ENCODE measurements around the gene NCR3LG1.

The NCR3LG1 gene

DNA sequence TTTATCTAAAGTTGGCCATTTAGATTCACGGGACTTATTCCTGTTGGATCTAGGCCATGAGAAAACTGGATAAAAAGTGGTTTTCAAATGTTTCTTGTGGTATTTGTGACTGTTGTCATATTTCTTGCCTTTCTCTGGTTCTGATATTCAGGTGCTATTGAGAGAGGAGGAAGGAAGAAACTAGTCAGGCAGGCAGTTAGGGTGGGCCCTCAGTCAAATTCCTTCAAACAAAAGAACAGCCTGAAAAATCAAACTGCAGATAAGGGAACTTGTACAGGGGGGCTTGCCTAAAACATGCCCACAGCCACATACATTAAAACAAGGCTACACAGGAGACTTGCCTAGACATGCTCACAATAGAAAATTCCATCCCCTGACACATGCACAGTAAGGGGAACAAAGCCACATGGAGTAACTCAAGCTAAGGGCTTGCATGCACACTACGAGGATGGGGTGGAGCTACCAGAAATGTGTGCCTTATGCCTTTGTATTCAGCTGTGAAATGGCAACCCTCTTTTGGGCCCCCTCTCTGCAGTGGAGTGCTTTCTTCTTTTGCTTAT lies 18.2 kb downstream of the NCR3LG1 start:
- DNase-seq (ENCODE audit: extremely low spot score): no peak
- TF ChIP-seq, protein P1, sequence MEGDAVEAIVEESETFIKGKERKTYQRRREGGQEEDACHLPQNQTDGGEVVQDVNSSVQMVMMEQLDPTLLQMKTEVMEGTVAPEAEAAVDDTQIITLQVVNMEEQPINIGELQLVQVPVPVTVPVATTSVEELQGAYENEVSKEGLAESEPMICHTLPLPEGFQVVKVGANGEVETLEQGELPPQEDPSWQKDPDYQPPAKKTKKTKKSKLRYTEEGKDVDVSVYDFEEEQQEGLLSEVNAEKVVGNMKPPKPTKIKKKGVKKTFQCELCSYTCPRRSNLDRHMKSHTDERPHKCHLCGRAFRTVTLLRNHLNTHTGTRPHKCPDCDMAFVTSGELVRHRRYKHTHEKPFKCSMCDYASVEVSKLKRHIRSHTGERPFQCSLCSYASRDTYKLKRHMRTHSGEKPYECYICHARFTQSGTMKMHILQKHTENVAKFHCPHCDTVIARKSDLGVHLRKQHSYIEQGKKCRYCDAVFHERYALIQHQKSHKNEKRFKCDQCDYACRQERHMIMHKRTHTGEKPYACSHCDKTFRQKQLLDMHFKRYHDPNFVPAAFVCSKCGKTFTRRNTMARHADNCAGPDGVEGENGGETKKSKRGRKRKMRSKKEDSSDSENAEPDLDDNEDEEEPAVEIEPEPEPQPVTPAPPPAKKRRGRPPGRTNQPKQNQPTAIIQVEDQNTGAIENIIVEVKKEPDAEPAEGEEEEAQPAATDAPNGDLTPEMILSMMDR (IDR thresholded peaks at IDR 0.05; ENCODE audit: control extremely low read depth, extremely low read depth, low read depth, missing control alignments): no peak
- ChIA-PET CTCF (interaction anchor here (2.0 kb wide), 1 partner anchor 14 kb away, joined by 14 read pairs; no protein-coding TSS in a partner anchor), POLR2A (no interaction called here)

DNA sequence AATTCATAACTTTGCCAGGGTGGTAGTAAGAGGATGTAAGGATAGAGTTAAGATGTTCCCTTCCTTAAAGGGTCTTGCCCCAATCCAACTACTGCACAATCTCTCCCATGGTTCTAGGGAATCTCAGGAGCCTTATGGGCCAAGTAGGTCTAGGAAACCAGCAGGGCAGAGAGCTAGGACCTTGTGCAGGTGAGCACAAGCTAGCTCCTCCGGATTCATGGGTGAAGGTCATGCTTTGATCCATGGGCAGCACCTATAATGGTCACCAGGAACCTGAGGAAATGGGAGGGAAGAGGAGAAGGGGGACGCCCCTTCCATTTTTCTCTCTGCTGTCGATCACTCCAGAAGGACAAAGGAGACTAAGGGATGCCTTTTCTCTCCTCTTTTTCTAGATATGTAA lies 20.0 kb downstream of the NCR3LG1 start:
- ChIA-PET POLR2A (no interaction called here), CTCF (interaction anchor here (1.6 to 2.0 kb wide), 2 partner anchors 8 to 12 kb away, joined by 5 to 14 read pairs; no protein-coding TSS in a partner anchor)
- TF ChIP-seq, protein P1 (IDR thresholded peaks at IDR 0.05; ENCODE audit: control extremely low read depth, extremely low read depth, low read depth, missing control alignments): no peak
- DNase-seq (ENCODE audit: extremely low spot score): no peak

DNA sequence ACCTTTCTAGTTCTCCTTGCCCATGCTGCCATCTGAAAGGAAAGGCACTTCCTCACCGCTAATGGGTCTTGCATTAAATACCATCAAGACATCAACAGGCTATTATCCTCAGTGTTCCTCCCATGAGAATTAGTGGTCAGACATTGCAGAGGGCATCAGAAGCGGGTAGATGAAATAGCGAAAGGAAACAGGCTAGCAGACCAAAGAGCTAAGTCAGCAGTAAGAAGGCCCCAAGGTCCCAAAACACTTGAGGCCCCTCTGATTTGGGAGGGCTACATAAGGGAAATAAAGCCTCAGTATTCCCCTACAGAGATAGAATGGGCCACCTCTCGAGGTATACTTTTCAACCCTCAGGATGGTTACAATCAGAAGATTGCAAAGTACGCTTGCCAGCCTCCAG lies 23.9 kb downstream of the NCR3LG1 start:
- TF ChIP-seq, protein P1 (IDR thresholded peaks at IDR 0.05; ENCODE audit: control extremely low read depth, extremely low read depth, low read depth, missing control alignments): no peak
- POLR2A ChIA-PET: no interaction called here
- no peak for DNase-seq (ENCODE audit: extremely low spot score)
- CTCF ChIA-PET: interaction anchor here (1.2 to 1.6 kb wide), 2 partner anchors 8 to 129 kb away, joined by 4 to 9 read pairs; no protein-coding TSS in a partner anchor

DNA sequence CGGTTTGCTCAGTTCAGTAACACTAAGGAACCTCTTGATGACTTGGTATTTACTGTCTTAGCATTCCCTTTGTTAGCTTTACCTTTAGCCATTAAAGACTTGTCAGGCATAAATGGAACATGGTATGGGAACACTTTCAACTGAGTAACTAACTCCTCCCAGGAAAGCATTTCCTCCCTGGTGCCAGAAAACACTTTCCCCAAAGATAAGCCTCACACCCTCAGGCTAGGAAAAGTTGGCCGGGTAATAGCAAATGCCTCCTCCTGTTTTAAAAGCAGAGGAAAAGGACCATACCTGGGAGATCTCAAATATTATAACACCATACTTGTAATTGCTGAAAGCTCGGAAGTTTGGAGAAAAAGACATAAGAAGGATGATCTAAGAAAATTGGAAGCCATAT lies 24.9 kb downstream of the NCR3LG1 start:
- DNase-seq (ENCODE audit: extremely low spot score): no peak
- TF ChIP-seq, protein P1 (IDR thresholded peaks at IDR 0.05; ENCODE audit: control extremely low read depth, extremely low read depth, low read depth, missing control alignments): no peak
- POLR2A ChIA-PET: no interaction called here
- CTCF ChIA-PET: no interaction called here

DNA sequence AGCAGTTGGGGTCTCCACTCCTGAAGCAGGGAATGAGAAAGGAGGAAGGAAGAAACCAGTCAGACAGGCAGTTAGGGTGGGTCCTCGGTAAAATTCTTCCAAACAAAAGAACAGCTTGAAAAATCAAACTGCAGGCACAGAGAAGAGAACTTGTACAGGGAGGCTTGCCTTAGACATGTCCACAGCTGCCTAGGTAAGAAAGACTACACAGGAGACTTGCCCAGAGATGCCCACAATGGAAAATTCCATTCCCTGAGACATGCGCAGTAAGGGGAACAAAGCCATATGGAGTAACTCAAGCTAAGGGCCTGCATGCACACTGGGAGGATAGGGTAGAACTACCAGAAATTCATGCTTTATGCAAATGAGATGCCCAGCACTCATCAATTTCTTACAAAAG lies 27.1 kb downstream of the NCR3LG1 start:
- CTCF ChIA-PET: interaction anchor here (1.0 to 14.8 kb wide), 6 partner anchors 10 to 352 kb away, joined by 3 to 220 read pairs (median 4); partner anchors contain the start of gene KCNJ11

DNA sequence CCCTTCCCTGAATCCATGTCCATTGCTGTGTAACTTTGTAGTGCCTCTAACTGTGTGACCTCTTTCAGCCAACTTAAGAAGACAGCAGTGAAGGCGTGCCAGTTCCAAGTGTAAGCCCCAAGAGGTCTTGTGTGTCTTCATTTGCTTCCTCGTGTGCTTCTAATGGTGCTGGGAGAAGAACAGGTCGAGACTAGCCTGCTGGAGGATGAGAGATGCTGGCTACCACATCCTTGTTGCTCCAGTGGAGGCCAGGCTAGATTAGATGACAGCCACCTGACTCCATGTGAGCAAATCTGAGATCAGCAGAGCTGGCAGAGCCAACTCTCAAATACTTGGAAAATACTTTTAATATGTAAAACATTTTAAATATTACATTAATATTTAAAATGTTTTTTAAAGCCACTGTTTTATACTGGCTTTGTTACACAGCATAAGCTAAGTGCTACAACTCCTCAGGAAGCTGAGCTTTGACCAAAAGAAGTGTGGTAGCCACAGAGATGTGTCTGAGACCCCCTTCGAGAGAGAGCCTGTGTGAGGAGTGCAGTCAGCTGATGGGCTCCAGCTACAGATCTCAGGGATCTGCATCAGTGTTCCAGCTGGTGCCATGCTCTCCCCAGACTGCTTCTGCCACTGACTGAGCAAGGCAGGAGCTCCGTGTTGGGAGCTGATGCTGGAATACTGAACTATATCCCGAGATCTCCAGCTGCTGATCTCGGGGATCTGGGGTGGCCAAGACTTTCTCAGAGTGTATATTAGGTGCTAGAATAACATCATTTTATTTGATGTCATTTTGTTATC lies 28.0 kb downstream of the NCR3LG1 start:
- TF ChIP-seq, protein P1 (IDR thresholded peaks at IDR 0.05; ENCODE audit: control extremely low read depth, extremely low read depth, low read depth, missing control alignments): no peak
- ChIA-PET CTCF (interaction anchor here (0.9 to 14.8 kb wide), 9 partner anchors 9 to 599 kb away, joined by 3 to 220 read pairs (median 4); partner anchors contain the start of gene KCNJ11), POLR2A (no interaction called here)
- no peak for DNase-seq (ENCODE audit: extremely low spot score)

More for the DNA sequence above, 27.1 kb downstream of the NCR3LG1 start:
- TF ChIP-seq, protein P1 (IDR thresholded peaks at IDR 0.05; ENCODE audit: control extremely low read depth, extremely low read depth, low read depth, missing control alignments): no peak
- DNase-seq (ENCODE audit: extremely low spot score): no peak
- POLR2A ChIA-PET: no interaction called here

Measured in GM10248 (cell line).